DMS153 treated with DMSO at 0.1 percent for 48 hours (cell line): Measurements from ENCODE around the gene TRIM9.
A peak's percentile ranks its signal among the peaks of the same experiment; 100 is the strongest.
"Not testable (repeated sequence)": the region's sequence is repeated elsewhere in the genome, so short reads cannot be mapped to it uniquely, and the experiment has no call there.

ENCODE experiments used
- DNase-seq: peaks from one replicate; lab custom pipeline; 2025; ENCODE audit not compliant: unreplicated experiment; lab: John Stamatoyannopoulos, UW

The TRIM9 gene

GRCh38 chr14:50967790-50968189 lies 127.1 kb downstream of the TRIM9 start:
- no peak for DNase-seq

DNA sequence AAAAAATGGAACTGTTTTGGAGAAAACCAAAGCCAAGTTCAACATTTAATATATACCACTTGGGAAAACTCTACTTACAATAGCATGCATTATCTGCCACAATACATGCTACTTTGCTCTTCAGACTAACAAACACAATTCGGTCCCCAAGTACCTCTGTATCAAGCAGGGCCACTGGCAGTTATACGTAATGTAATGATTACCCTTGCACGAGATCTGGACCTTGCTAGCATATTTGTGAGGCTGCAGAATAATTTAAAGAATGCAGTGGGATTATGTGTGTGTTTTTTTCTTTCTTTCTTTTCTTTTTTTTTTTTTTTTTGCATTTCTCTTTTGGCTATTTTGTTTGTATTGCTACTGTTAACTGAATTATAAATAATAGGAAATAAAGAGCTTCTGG lies 127.8 kb downstream of the TRIM9 start:
- DNase-seq: no peak

- DNase-seq: no peak
These were observed 130.1 kb downstream of the TRIM9 start for GRCh38 chr14:50964683-50965390.

DNA sequence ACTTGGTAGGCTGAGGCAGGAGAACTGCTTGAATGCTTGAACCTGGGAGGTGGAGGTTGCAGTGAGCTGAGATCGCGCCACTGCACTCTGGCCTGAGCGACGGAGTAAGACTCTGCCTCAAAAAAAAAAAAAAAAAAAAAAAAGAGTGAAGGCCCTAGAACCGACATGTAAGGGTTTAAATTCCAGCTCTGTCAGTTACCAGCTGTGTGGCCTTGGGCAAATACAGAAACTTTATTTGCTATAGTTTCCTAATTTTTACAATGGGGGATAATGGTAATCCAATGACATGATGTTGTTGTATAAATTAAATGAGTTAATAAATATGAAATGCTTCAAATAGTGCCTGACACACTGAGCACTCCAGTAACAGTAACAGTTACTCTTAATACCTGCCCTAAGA lies 131.0 kb downstream of the TRIM9 start:
- no peak for DNase-seq

GRCh38 chr14:50961605-50962221 lies 133.2 kb downstream of the TRIM9 start:
- DNase-seq: no peak

DNA sequence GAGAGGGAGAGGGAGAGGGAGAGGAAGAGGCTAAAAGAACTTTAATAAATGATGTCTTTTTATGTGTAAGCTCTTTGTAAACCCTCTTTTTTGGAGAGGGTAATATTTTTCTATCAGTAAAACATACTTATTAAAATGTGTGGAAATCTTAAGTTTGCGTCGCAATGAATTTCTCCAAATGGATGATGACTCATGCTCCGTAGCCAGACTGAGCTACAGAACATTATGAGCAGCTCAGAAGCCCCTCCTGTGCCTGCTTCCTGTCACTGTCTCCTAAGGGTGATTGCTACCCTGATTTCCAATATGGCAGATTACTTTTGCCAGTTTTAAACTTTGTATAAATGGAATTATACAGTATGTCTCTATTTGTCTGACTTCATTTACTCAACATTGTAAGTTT lies 137.6 kb downstream of the TRIM9 start:
- no peak for DNase-seq

GRCh38 chr14:50956421-50956820 lies 138.5 kb downstream of the TRIM9 start:
- not testable (repeated sequence) for DNase-seq

- no peak for DNase-seq
These were observed 139.4 kb downstream of the TRIM9 start for GRCh38 chr14:50955373-50956043.

- DNase-seq: peak; percentile 33
These were observed 140.0 kb downstream of the TRIM9 start for GRCh38 chr14:50954811-50955372.

- DNase-seq: no peak
These were observed 141.4 kb downstream of the TRIM9 start for GRCh38 chr14:50953502-50953901.

- DNase-seq: no peak
These were observed 143.9 kb downstream of the TRIM9 start for GRCh38 chr14:50951032-50951431.

- no peak for DNase-seq
These were observed 146.7 kb downstream of the TRIM9 start for GRCh38 chr14:50948205-50948604.

- DNase-seq: no peak
These were observed 147.5 kb downstream of the TRIM9 start for GRCh38 chr14:50947446-50947845.

DNA sequence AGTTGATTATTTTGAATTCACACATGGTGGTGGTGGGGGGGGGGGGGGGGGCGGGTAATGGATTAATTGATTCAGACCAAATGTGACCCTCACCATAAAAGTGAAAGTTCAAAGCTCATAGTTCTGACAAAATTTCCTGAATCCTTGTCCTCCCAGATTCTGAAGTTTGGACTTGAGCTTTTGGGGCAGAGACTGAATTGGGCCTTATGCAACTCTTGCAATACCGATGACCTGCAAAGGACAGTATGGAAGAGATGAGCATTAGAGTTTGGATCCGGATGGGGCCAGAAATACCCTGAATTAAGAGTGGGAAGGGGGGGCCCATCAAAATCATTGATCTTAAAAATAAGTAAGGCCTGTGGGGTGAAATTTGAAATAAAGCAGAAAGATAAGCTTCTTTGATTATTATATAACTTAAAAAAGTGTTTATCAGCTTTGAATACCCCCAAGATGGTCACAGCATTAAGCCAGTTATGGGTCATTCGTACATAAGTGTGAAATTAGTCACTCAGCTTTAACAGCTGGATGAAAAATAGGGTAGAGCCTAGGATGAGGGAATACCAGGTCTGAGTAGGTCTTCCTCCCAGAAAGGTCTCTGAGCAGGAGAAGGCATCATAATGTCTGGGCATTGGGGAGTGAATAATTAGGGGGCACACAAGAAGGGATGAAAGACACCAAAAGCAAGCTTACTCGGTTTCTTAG lies 148.5 kb downstream of the TRIM9 start:
- DNase-seq: no peak

DNA sequence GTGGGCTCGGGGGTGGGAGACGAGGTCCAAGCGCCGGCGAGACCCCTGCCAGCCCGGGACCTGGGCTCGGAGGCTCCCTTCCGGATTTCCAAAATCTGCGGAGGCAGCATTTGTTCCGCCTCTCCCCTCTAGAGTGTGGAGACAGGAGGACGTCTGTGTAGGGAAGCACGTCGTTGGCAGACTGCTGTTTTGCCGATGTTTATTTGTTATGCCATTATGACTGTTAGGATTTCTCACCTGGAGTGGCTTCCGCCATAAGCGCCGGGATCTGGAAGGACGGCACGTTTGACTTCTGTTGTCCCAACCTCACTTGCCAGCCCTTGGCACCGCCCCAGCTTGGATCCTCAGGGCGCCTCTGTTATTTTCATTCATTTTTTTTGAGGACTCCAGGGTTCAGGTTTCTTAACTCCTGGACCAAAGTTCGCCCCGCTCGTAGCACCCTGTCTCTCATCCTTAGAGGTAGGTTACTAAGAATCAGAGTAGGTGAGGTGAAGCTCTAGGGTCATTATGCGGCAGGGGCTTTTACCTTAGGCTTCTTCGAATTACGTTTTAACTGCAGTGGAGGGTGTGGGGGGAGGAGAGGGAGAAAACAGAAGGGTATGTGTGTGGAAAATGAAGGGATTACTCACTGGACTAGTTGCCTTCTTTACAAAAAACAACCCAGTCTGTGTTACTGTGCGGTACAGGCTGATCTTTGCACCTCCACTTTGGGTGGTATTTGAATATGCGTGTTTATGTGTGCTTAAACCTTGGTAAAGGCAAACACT lies 150.1 kb downstream of the TRIM9 start:
- peak; percentile 54 for DNase-seq

GRCh38 chr14:50943943-50944646 lies 150.8 kb downstream of the TRIM9 start, which contains the start of gene PYGL:
Gene PYGL (minus strand): TSS chr14:50944483. CDS start chr14:50944403, 80 bp downstream.
- no peak for DNase-seq

DNA sequence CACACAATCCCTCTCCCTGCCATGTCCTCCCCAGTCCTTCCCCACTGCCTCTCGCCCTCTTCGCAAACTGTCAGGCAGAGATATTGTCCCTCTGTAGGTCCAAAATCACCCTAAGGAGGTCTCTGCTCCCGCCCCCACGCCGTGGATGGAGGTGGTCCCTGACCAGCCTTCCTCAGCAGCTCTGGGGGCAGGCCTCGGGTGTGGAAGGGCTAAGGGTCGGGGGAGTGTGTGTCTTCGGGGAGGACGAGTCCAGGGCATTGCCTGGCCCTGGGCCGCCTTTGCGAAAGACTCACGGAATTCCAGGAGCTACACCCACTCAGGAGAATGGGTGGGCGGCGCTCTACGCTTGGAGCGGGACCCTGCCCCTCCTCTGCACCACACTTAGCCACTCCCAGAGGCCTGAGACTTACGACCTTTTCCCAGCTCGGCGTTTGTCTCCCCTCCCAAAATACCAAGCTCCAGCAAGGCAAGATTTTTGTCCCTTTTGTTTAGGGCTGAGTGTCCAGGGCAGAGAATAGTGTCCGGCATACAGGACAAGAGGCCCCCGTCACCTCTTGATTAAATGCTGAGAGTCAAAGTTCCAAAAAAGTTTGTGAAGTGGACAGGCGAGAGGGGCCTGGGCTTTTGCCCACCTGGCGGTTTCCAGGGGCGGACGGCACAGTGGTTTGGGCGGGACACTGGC lies 151.5 kb downstream of the TRIM9 start:
- DNase-seq: no peak

GRCh38 chr14:50941638-50942037 lies 153.3 kb downstream of the TRIM9 start:
- not testable (repeated sequence) for DNase-seq

- no peak for DNase-seq
These were observed 153.8 kb downstream of the TRIM9 start for GRCh38 chr14:50941151-50941550.
